Renal pelvis (tissue), 4 donors: ENCODE measurements around the gene RHD. TPM values are rescaled to one million over a fixed set of nuclear protein-coding genes. Genes with fewer than 3 reads are reported as not detected.
"Not testable (repeated sequence)": the region's sequence is repeated elsewhere in the genome, so short reads cannot be mapped to it uniquely, and the experiment has no call there.

ENCODE experiments used
- DNase-seq: peaks from one replicate; pipeline ENCODE4 v3.0.0-alpha.2; 2013
- polyA plus RNA-seq, 3 donors: library from polyadenylated mRNA; unstranded; fragments of 120-200 nt; gene quantifications; one replicate each; pipeline ENCODE4 v1.2.1, GENCODE V29; 2013; ENCODE audit not compliant: insufficient read length in 3 of 3

RHD gene
- polyA plus RNA-seq, 3 donors: 0.94 to 2.1 (median 1.1) TPM

DNA sequence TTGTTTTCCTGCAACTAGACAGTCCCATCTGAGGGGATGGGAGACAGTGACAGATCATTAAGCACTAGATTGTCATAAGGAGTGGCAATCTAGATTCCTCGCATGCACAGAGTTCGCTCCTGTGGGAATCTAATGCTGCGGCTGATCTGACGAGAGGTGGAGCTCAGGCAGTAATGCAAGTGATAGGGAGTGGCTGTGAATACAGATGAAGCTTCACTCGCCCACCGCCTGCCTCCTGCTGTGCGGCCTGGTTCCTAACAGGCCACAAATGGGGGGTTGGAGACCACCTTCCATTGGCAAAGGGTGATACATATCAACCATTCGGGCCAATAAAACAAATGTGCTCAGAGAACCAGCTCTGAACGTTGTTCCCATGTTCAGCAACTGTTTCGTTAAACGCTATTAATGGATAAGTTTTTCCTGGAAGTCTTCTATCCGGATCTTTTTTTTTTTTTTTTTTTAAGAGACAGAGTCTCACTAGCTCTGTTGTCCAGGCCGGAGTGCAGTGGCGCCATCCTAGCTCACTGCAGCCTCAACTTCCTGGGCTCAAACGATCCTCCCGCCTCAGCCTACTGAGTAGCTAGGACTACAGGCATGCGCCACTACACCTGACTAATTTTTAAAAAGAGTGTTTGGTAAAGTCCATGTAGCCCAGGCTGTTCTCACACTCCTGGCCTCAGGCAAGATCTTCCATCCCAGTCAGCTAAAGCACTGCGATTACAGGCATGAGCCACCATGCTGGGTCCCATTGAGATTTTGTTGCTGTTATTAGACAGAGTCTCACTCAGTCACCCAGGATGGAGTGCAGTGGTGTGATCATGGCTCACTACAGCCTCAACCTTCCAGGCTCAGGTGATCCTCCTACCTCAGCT is 16.4 kb upstream of the RHD start:
- DNase-seq: no peak

DNA sequence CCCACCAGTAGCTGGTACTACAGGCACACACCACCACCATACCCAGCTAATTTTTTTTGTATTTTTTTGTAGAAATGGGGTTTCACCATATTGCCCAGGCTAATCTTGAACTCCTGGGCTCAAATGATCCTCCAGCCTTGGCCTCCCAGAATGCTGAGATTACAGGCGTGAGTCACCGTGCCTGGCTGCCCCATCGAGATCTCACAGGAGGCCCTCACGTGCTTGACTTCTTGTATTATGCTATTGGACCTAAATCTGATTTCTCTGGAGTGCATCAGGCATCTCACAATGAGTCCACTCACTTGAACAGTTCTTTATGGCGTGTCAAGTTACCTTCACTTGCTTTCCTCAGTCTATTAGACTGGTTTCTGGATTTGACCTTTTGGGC is 15.7 kb upstream of the RHD start:
- DNase-seq: no peak

DNA sequence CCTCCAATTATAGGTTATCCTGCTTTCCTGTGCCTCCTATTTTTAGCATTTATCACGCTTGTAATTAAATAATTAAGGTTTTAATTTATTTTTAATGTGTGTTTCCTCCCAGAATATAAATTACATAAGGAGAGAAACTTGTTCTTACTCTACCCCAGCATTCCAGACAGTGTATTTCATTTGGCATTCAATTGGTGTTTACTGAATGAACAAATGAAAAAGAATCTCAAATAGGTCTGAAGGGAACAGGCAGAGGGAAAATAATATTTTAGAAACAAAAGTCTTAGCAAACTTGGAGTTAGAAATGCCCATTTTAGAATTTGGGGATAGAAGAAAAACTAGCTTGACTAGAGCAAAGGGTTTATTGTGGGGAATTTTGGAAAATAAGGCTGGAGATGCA is 15.1 kb upstream of the RHD start:
- DNase-seq: no peak

DNA sequence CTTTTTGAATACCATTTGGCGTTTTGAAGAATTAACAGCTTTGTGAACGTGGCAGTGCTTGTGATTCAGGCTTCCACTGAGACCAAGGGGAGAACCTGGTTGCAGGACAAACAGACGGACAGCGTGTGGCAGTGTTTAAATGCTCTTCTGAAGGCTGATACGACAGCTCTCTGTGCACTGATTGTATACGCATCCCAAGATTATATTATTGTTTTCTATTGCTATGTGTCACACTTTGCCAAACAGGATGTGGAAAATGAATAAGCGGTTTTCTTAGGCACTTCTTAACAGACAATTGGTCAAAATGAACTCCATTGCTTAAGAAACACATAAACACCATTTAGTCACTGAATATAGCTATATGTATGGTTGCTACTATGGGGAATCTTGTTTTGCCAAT is 12.5 kb upstream of the RHD start:
- not testable (repeated sequence) for DNase-seq

DNA sequence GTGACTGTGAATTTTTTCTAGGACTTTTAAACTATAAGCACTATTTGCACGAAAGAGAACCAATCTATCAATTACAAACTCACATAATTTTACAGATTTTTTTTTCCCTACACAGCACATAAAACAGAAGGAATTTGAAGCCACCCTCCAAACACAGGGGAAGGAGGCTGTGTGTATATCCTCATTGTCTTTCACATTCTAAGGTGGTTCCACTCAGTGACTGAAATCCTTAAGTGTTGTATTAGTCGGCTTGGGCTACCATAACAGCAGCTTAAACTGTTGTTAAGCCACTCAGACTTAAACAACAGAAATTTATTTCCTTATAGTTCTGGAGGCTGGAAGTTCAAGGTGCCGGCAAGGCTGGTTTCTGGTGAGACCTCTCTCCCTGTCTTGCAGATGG is 12.0 kb upstream of the RHD start:
- not testable (repeated sequence) for DNase-seq

DNA sequence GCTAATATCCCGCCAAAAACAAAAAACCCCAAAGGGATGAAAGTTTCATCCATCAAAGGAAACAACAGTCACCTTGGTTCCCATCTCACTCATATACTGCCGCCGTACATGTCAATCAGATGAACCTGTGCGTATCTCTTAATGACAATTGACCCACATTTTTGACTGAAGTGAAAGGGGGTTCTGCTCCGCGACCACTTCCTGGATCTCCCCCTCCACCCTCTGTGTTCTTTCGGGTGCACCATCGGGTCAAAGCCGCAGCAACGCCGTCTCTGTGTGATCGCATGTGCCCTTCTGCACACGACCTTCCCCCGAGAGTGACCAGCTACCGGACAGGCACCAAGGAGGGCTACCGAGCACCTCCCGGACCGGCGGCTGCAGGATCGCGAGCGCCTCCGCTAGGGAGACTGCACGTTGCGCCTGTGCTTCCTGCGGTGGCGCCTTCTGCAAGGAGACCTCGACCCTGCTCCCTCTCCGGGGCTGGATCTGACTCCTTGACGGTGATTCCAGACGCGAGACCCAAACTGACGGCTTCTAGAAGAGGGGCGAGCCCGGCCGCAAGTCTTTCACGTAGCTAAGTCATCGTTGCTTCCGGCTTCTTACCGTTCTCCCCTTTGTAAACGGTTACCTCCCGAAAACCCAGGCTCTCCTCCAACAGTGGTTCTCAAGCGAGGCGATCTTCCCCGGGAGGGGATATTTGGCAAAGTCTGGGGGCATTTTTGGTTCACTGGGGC is 5.6 kb upstream of the RHD start:
- DNase-seq: not testable (repeated sequence)

DNA sequence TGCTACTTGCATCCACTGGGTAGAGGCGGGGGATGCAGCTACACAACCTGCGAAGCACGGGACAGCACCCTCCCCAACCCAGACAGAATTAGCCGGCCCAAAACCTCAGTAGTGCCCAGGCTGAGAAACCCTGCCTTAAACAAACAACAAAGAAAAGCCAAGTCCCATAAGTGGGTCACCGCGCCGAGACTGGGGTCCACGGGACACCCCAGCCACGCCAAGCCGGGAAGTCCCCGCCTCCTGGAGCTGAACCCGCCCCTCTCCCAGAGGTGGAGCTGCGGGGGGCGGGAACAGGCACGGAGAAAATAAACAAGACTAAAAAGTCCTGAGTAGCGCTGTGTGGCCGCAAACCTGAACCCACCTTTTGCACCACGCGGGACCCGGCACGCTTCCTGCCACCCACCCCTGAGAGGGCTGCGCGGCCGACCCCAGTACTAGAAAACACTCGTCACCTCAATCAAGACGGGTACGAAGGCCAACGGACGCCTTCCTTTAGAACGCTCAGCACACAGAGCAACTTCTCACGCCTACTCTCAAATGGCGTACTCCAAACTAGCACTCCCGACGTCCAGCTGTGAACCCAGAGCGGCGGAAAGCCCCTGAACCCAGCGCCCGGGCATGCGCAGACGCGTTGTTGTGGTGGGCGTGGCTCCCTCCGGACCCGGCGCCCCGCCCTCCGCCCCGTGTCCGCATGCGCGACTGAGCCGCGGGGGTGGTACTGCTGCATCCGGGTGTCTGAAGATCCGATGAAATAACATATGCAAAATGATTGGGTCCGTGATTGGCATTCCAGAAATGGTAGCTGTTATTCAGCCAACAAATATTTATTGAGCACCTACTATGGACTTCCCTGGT is 4.8 kb upstream of the RHD start:
- DNase-seq: not testable (repeated sequence)

DNA sequence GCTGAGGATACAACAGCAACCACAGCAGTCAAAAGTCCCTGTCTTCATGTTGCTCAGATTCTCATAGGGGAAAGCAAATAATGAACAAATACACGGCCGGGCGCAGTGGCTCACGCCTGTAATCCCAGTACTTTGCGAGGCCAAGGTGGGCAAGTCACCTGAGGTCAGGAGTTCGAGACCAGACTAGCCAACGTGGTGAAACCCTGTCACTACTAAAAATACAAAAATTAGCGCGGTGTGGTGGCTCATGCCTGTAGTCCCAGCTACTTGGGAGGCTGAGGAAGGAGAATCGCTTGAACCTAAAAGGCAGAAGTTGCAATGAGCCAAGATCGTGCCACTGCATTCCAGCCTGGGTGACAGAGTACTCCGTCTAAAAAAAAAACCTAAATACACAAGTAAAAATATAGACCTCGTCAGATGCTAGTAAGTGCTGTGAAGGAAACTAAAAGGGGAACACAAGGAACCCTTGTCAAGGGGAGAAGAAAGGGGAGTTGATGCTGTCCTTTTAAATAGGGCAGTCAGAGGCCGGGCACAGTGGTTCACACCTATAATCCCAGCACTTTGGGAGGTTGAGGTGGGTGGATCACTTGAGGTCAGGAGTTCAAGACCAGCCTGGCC is 4.1 kb upstream of the RHD start:
- not testable (repeated sequence) for DNase-seq

DNA sequence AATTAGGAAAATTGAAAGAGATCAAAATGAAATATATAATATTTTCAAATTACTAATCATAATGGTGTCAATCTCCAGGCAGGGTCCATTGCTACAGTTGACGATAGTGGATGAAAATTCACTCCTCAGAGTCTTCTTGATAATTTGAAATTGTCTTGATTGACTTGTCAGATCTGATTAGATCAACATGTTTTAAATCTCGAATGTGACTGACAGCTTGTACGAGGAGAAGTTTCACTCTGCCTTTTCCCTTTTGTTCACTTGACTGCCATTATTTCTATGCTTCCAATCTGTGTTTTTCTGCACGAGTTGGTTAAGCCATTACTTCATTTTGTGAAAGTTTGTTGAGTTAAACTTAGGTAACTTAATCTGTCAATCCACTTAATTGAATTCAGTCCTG is 3.3 kb downstream of the RHD start:
- not testable (repeated sequence) for DNase-seq

DNA sequence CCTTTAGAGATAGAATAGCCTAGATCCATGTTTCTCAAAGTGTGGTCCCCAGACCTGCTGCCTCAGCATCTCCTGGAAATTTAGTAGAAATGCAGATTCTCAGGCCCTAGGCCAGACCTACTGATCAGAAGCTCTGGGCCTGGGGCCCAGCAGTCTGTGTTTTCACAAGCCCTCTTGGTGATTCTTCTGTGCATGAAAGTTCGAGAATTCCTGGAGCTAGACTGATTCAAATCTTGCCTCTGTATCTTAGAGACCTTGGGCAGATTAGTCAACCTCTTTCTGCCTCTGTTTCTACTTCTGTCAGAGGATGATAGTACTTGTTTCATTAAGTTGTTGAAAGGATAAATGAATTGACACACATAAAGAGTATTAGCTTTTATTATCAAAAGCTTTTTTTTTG is 5.0 kb downstream of the RHD start:
- DNase-seq: not testable (repeated sequence)

DNA sequence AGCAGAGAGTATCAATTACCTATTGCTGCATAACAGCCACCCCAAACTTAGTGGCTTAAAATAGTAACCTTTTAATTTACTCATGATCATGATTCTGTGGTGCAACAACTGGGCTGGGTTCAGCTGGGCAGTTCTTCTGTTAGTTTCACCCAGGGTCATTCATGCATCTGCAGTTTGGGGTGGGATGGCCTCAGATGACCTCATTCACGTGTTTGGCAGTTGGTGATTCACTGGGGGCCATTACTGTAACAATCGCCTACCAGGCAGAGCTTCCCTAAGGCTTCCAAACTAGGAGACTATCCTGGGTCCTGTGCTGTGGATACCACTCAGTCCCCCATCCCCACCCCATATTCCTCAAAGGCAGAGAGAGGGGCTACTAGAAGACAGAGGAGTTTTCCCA is 6.0 kb downstream of the RHD start:
- DNase-seq: not testable (repeated sequence)

DNA sequence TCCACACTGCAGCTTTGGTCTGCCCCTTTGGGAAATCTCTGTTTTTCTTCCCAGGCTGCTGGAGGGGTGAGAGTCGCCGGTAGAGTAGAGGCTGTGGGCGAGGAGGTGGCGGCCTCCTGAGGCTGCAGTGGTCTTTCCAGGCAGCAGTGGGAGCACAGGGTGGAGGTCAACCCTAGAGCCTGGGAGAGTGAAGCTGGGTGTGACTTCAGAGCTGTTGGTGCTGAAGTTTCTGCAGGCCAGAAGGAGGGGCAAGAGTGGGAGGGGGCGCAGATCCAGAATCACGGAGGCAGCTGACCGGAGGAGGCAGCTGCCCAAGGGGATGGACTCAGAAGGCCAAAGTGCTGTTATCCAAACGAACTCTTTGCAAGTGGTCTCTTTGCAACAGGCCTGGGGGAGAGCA is 6.5 kb downstream of the RHD start:
- not testable (repeated sequence) for DNase-seq

DNA sequence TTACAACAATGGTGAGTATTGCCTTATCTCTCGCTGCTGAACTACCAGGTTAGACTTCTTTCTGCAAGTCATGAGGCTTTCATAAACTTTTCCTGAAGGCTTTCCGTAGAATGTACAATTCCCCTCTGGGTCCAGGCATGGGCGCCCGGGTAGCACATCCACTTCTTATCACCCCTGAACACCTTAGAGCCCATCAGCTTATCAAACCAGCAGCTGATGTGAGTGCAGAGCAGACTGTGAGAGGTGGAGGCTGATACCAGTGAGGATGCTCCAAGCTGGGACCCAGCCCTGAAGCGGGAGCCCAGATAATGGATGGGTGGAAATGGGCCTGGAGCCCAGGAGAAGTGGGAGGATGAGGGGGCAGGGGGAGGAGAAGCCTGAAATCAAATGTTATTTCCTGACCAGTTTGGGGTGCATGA is 7.4 kb downstream of the RHD start:
- not testable (repeated sequence) for DNase-seq

DNA sequence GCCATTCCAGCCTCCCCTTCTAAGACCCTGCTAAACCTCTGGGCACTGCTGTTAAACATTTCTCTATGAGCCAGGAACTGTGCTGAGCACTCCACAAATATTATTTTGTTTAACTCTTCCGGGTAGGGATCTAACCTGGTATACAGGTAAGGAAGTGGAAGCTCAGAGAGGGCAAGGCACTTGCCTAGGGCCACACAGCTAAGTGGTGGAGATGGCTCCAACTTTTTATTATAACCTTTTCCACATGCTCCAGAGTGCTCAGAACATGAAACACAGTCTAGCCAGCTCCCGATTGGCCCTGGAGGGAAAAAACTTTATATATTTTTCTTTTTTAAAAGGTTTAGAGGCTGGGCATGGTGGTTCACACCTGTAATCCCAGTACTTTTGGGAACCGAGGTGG is 13.6 kb downstream of the RHD start:
- DNase-seq: not testable (repeated sequence)

DNA sequence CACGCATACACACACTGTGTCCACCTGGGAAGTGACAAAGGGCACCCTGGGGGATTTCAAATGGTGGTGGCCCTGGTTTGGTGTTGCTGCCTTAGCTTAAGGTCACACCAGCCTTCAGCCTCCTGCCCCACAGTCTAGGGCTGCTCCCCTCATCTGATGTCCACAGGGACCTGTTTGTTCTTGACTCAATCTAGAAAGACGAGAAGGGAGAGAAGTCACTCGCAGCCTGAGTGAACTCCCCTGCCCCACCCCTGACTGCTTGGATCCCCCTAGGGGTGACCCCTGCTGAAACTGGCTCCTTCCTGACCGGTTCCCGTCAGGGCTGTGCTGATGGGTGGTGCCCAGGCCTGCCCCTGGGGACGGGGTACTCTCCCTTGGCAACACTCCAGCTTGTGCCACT is 14.9 kb downstream of the RHD start:
- DNase-seq: not testable (repeated sequence)

DNA sequence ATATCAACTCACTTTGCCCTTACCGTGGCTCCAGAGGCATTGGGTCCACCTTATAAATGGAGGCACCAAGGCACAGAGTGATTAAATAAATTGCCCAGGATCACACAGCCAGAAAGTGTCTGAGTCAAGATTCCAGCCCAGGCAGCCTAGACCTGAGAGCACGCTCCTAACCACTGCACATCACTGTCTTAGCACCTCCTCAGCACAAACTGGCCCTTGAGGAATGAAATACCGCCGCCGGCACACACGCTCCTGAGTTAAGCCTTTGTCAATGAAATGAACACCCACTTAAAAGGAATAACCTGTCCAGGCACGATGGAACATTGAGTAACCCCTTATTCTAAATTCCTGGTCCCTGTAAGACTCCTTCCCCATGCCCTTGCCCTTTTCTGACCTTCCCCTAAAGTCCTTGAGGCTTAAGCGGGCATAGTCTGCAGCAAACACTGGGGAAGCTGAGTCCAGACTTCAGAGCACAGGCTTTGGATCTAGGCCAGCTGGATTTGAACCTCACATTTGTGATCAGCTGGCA is 16.3 kb downstream of the RHD start:
- DNase-seq: not testable (repeated sequence)

DNA sequence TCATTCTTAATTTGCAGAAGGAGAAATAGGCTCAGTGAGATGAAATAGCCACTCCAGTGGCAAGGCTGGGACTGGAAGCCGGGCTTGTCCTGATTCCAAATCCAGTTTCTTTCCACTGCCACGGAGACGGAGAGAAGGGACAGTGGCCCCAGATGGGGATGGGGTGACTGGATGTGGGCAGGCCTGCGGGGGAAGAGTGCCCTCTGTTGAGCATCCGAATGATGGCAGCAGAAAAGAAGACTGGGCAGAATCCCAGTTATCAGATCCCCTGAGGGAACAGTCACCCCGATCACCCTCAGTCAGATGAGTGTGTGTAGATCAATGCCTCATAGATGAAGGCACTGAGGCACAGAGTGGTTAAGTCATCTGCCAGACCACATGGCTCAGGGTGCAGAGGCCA is 17.7 kb downstream of the RHD start:
- not testable (repeated sequence) for DNase-seq

DNA sequence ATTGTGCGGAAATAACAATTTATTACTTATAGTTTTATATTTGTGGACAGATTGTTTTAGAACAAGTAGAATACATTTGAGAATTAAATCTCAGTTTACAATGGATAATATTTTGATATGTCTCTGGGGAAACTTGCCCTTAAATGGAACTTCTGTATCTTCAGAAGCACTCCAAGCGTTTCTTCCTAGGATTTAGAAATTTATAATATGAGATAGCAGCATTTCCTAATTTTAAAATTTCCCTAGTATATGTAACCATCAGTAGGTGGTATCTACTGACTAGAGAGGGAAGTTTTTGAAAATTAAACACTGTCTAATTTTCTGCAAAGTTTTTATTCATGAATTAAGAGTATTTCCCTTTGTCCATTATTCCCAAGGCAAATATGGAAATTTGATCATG is 21.1 kb downstream of the RHD start:
- DNase-seq: not testable (repeated sequence)

DNA sequence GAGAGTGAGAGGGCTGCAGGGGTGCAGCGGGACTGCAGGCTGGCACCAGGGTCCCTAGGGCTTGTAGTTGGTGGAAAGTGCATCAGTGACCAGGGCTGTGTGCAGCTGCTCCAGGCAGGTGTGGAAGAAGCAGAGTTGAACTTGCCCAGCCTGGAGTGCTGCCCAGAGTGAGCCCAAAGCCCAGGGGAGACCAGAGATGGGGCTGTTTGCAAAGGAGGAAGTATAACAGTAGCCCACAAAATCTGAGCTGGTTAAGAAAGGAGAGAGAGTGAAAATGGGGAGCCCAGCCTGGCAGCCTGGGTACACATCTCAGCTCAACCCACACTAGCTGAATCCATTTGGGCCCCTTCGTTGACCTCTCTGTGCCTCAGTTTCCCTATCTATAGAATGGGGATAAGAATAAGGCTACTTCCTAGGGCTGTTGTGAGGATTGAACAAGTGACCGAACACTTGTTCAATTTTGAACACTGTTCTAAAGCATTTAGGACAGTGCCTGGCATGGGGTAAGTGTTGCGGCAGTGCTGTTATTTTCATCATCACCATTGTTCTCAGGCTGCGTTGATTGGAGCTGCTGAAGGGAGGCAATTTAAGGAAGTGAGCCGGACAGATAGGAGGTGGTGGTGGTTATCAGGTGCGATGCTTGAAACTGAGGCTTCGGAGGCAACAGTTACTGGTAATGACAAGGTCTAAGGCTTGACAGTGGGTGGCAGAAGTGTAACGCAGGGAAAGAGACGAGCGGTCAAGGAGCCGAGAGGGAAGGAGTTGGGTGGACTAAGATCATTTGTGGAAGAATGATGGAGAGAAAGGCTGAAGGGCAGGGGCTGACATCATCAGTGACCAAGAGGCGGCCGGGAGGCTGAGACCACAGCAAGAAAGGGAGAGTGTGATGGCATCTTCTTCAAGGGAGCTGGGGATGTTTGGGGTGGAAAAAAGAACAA is 22.8 kb downstream of the RHD start:
- DNase-seq: not testable (repeated sequence)

DNA sequence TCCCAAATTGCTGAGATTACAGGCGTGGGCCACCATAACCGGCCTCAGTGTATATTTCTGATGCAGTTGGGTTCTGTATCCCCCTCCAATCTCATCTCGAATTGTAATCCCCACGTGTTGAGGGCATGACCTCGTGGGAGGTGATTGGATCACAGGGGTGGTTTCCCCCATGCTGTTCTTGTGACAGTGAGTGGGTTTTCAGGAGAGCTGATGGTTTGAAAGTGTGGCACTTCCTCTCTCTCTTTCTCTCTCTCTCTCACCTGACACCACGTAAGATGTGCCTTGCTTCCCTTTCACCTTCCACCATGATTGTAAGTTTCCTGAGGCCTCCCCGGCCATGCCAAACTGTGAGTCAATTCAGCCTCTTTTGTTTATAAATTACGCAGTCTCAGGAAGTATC is 24.2 kb downstream of the RHD start:
- not testable (repeated sequence) for DNase-seq
